KMS-11 (cell line): ENCODE results near the gene SLC5A12.

Experiments used
- H2AFZ ChIP-seq: fragments of 200-600 bp; sonication (generic); 2 replicates; pipeline ENCODE4 v1.6.1; 2016; ENCODE audit warnings: antibody characterized with exemption, mixed run types, low read depth
- H3K27ac ChIP-seq: fragments of 200-600 bp; sonication (generic); 2 replicates; pipeline ENCODE4 v1.6.1; 2016; ENCODE audit warnings: mild to moderate bottlenecking, mixed run types
- H3K27me3 ChIP-seq: fragments of 200-600 bp; sonication (generic); 2 replicates; pipeline ENCODE4 v1.6.1; 2017; ENCODE audit warnings: mild to moderate bottlenecking, low read depth, mixed run types, moderate library complexity; ENCODE audit not compliant: insufficient read depth
- H3K36me3 ChIP-seq: fragments of 200-600 bp; sonication (generic); 2 replicates; pipeline ENCODE4 v1.6.1; 2017; ENCODE audit warnings: mild to moderate bottlenecking, mixed run types; ENCODE audit not compliant: insufficient read depth
- H3K4me1 ChIP-seq: fragments of 200-600 bp; sonication (generic); 2 replicates; pipeline ENCODE4 v1.6.1; 2016; ENCODE audit warnings: mild to moderate bottlenecking, low read depth, mixed run types; ENCODE audit not compliant: poor library complexity, severe bottlenecking
- H3K4me2 ChIP-seq: fragments of 200-600 bp; sonication (generic); 2 replicates; pipeline ENCODE4 v1.7.0; 2016; ENCODE audit warnings: mild to moderate bottlenecking, mixed run types
- H3K4me3 ChIP-seq: fragments of 200-600 bp; sonication (generic); IDR thresholded peaks from 2 replicates; pipeline ENCODE4 v1.6.1; 2017; ENCODE audit warnings: low read depth, low read length, mixed read lengths; ENCODE audit not compliant: insufficient read depth
- H3K79me2 ChIP-seq: fragments of 200-600 bp; sonication (generic); 2 replicates; pipeline ENCODE4 v1.6.1; 2016; ENCODE audit warnings: low read depth, mixed run types; ENCODE audit not compliant: insufficient read depth
- H3K9ac ChIP-seq: fragments of 200-600 bp; sonication (generic); 2 replicates; pipeline ENCODE4 v1.6.1; 2016; ENCODE audit warnings: mild to moderate bottlenecking, mixed run types
- H4K20me1 ChIP-seq: fragments of 200-600 bp; sonication (generic); 2 replicates; pipeline ENCODE4 v1.6.1; 2016; ENCODE audit warnings: mild to moderate bottlenecking, mixed run types; ENCODE audit not compliant: insufficient read depth
- CTCF ChIP-seq: fragments of 200-600 bp; sonication (generic); conservative IDR thresholded peaks from 2 replicates; pipeline ENCODE4 v1.6.1; 2017; ENCODE audit warnings: low read depth, mild to moderate bottlenecking, antibody characterized with exemption, low read length, moderate library complexity, mixed read lengths

The SLC5A12 gene

GRCh38 chr11:26623076-26623659, 98.7 kb downstream of the SLC5A12 start:
- H4K20me1 ChIP-seq: no peaks in the 10 kb centered on the region
- H3K9ac ChIP-seq: no peak overlapping the region
- no peak overlapping the region for H3K4me3 ChIP-seq
- H3K4me2 ChIP-seq: no peak overlapping the region
- H3K27me3 ChIP-seq: no peaks in the 10 kb centered on the region
- H3K27ac ChIP-seq: no peak overlapping the region
- H3K4me1 ChIP-seq: no peaks in the 10 kb centered on the region
- H3K36me3 ChIP-seq: no peaks in the 10 kb centered on the region
- no peak overlapping the region for H2AFZ ChIP-seq
- H3K79me2 ChIP-seq: no peaks in the 10 kb centered on the region
- TF ChIP-seq CTCF: no peak

- no peak overlapping the region for H3K4me2 ChIP-seq
- no peak overlapping the region for H3K4me3 ChIP-seq
- no peak for TF ChIP-seq CTCF
- no peak overlapping the region for H2AFZ ChIP-seq
- H3K4me1 ChIP-seq: no peaks in the 10 kb centered on the region
- H3K36me3 ChIP-seq: no peaks in the 10 kb centered on the region
- H4K20me1 ChIP-seq: no peaks in the 10 kb centered on the region
- no peaks in the 10 kb centered on the region for H3K27me3 ChIP-seq
- no peaks in the 10 kb centered on the region for H3K79me2 ChIP-seq
- no peak overlapping the region for H3K9ac ChIP-seq
- no peak overlapping the region for H3K27ac ChIP-seq
Measured at GRCh38 chr11:26622181-26622580, 99.7 kb downstream of the SLC5A12 start.

- no peaks in the 10 kb centered on the region for H3K27me3 ChIP-seq
- H2AFZ ChIP-seq: no peak overlapping the region
- no peaks in the 10 kb centered on the region for H3K79me2 ChIP-seq
- H3K4me2 ChIP-seq: no peak overlapping the region
- no peaks in the 10 kb centered on the region for H3K36me3 ChIP-seq
- no peak for TF ChIP-seq CTCF
- no peak overlapping the region for H3K4me3 ChIP-seq
- H3K4me1 ChIP-seq: no peaks in the 10 kb centered on the region
- H3K9ac ChIP-seq: no peak overlapping the region
- no peak overlapping the region for H3K27ac ChIP-seq
- no peaks in the 10 kb centered on the region for H4K20me1 ChIP-seq
Measured at GRCh38 chr11:26621132-26621531, 100.7 kb downstream of the SLC5A12 start.

GRCh38 chr11:26620282-26621045, 101.4 kb downstream of the SLC5A12 start:
- H3K79me2 ChIP-seq: no peaks in the 10 kb centered on the region
- H3K36me3 ChIP-seq: no peaks in the 10 kb centered on the region
- TF ChIP-seq CTCF: no peak
- no peaks in the 10 kb centered on the region for H3K27me3 ChIP-seq
- no peak overlapping the region for H3K4me2 ChIP-seq
- H3K27ac ChIP-seq: no peak overlapping the region
- no peak overlapping the region for H2AFZ ChIP-seq
- H4K20me1 ChIP-seq: no peaks in the 10 kb centered on the region
- no peak overlapping the region for H3K9ac ChIP-seq
- H3K4me1 ChIP-seq: no peaks in the 10 kb centered on the region
- H3K4me3 ChIP-seq: no peak overlapping the region
